GM12872 (cell line): Measurements from ENCODE around the gene GRIN2A.

Experiments
- TF ChIP-seq, protein P1 (sequence below): IDR thresholded peaks from 3 replicates; pipeline ENCODE4 v1.5.1; 2011; ENCODE audit warnings: low read depth, mild to moderate bottlenecking, low read length, moderate library complexity; ENCODE audit not compliant: insufficient read depth

The GRIN2A gene

DNA sequence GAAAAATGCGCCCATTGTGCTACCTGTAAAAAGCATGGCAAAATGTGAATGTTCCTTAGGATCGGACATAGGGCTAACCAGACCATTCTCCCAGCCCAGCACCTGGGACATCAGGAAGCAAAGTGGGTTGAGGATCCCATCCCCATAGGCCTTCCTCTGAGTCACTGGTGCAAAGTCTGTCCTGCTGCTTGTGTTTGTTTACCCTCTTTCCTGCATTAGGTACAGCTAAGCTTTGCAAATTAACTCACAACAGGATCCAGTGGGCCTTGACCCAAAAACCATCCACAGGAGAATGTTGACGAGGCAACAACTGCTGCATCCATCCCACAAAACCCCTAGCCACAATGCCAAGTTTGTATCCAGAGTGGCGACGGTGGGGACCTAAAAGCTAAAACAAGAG, 106.2 kb downstream of the GRIN2A start:
- TF ChIP-seq, protein P1, sequence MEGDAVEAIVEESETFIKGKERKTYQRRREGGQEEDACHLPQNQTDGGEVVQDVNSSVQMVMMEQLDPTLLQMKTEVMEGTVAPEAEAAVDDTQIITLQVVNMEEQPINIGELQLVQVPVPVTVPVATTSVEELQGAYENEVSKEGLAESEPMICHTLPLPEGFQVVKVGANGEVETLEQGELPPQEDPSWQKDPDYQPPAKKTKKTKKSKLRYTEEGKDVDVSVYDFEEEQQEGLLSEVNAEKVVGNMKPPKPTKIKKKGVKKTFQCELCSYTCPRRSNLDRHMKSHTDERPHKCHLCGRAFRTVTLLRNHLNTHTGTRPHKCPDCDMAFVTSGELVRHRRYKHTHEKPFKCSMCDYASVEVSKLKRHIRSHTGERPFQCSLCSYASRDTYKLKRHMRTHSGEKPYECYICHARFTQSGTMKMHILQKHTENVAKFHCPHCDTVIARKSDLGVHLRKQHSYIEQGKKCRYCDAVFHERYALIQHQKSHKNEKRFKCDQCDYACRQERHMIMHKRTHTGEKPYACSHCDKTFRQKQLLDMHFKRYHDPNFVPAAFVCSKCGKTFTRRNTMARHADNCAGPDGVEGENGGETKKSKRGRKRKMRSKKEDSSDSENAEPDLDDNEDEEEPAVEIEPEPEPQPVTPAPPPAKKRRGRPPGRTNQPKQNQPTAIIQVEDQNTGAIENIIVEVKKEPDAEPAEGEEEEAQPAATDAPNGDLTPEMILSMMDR: no peak

DNA sequence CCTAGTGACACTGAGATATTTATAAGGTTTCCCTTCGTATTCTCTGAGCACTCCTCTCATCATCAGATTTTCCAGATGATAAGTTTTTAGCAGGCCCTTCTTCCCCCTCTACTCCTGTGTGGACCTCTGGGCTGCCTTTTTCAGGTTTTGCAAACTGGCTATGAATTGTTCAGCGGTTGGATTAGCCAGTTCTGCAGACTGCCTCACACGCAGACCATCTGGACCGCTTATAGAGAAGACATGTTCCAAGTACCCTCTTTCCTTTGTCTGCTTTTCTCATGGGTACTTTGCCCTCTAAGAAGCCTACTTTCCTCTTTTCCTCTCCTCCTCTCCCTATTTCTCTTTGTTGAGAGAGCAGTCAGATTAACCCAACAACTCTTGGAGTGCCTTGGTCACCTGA, 111.6 kb downstream of the GRIN2A start:
- TF ChIP-seq, protein P1: no peak

DNA sequence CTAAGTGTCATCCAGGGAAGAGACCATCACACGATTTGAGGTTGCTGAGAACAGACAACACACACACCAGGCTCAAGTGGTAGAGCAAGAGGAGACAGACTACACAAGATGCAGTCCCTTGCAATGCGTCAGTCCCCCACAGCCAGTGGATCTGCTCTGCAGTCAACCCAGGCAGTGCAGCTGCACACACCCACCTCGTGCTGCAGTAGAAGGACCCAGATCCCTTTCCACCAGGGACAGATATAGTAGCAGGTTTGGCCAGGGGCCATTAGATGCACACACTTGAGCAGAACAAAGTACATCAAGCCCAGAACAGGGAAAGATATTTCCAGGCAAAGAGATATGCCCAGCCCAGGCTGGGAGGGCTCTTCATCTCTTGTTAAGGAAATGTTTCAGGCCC, 112.9 kb downstream of the GRIN2A start:
- TF ChIP-seq, protein P1: no peak

DNA sequence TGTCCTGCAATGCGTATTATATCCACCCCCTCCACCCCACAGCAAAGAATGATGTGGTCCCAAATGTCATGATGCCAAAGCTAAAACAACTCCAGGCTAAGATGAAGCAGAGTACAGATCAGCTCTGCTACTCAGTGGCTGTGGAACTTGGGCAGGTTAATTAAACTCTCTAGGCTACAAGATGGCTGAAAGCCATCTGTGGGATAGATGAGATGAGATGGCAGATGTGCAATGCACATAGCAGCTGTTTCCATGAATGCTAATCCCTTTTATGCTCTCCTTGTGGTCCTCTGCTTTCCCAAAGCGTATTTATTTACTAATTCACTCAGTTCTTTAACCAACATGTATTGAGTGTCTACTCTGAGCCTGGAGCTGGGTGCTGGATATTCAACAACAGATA, 114.4 kb downstream of the GRIN2A start:
- TF ChIP-seq, protein P1: no peak

DNA sequence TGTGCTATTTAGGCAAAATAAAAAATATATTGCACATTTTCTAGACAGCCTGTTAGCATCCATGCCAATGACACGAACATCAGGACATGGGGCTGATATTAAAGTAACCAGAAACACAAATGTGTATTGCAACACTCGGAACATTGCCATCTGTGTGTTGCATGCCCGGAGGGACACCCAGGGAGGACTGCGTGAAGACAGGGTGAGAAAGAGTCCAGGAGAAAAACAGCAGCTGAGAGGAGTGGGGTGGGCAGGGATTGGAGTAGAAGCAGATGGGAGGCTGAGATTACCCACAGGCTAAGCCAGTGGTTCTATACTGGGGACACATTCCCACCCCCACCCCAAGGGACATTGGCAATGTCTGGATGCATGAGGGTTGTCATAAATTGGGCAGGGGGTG, 114.8 kb downstream of the GRIN2A start:
- TF ChIP-seq, protein P1: no peak

DNA sequence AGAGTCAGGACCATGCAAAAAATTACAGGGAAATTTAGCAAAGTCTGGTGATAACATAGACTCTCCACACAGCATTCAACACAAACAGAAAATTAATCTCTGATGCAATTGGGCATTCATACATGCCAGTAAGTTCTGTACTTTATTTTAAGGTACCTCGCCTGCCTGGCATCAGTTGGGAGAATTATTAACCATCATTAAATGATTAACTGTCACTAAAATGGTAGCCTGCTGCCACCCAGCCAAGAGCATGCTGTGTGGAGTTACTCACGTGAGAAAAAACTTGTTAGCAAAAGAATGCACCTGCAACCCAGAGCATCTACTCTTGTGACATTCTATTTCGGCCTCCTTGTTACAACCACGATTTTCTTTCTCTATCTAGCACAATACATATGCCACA, 117.2 kb downstream of the GRIN2A start:
- TF ChIP-seq, protein P1: no peak

DNA sequence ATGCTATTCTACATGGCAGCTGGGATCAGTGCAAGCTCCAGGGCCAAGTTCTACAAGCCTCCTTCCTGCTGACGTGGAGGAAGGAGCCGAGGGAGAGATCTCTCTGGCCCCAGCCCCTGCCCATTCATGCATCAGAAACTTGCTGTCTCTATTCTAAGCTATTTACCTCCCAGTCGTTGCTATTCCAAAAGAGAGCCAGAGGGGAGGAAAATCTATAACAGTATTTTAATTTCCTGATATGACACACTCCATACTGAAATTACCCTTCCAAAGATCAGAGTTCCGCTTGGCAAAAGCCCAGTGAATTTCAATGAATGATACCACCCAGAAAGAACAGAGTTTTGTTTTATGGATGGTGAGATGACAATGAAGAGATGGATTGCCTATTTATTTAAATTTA, 133.4 kb downstream of the GRIN2A start:
- TF ChIP-seq, protein P1: no peak

DNA sequence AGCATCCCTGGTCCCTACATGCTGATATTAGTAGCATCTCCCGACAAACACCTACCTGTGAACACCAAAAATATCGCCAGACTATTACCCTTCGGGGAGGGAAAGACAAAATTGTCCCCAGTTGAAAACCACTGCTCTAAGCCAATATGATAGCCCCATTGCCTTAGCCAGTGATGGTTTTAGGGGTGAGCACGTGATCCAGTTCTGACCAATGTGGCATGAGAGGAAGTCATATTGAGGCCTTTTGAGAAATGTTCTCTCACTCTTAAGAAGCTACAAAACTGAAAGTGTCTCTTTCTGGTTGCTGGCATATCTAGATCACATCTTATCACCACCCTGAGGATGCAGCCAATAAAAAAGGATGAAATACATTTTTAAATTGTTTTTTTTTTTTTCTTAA, 136.3 kb downstream of the GRIN2A start:
- TF ChIP-seq, protein P1: no peak
